ENCODE data around the gene OR4D5. TPM values are rescaled to one million over a fixed set of nuclear protein-coding genes. Genes with fewer than 3 reads are reported as not detected.

The OR4D5 gene
- total RNA-seq, 1 experiment from 2014 or later, result not detected

DNA sequence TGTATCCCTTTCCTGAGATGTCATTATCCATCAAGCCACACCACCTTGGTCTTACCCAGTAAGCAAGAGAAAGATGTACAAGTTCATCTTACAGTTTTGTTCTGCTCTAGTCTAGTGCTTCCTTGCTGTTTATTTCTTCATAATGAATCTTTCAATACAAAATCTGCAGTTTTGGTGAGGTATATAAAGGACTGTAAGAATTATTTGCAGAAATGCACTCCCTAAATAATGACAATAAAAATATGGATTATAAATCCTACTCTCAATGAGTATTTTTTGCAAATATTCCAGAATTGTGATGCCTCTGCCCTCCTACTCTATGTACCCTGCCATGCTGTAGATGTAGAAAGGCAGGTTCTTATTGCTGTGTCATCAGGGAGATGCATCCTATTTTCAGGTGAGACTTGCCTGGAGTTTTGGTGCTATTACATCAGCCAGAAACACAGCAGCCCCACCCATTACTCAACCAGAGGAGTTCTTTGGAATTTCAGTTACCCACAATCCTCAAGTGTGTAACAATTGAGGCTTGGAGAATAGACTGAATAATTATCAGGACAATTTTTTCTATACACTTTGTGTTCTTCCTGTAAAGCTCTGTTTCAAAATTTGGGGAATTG lies 38.4 kb downstream of the OR4D5 start, which contains the start of gene OR10S1:
TSS of gene OR10S1 (minus strand) at position 51 of the 617 bp plus-strand sequence. CDS start 117 bp downstream, outside the sequence.
- H3K27ac ChIP-seq, result no peak within 1 kb of the TSS
- no peaks in the 10 kb centered on the region for H3K4me1 ChIP-seq (replicated peaks; ENCODE audit: insufficient read depth)
- BruUV-seq (replicated peaks), result no TSS peak
- no peaks in the 10 kb centered on the region for H3K27me3 ChIP-seq (ENCODE audit: insufficient read depth, low read depth)
- H3K36me3 ChIP-seq (ENCODE audit: low read depth), result no peaks in the 10 kb centered on the region
- H3K9me3 ChIP-seq (ENCODE audit: insufficient read depth, low read depth), result no peaks in the 10 kb centered on the region
- no peaks in the 10 kb centered on the region for H3F3A ChIP-seq (ENCODE audit: insufficient read depth, low read depth)
- no peak within 1 kb of the TSS for H3K4me3 ChIP-seq
- intact Hi-C loops (cut with micrococcal nuclease; ENCODE audit: unreplicated experiment), result no loop called here
- no peak within 1 kb of the TSS for H3K4me2 ChIP-seq
- H2AFZ ChIP-seq, result no peak within 1 kb of the TSS
- no peak for DNase-seq
- POLR2A ChIA-PET (ENCODE audit: unreplicated experiment), result no interaction called here
- H3K79me2 ChIP-seq (ENCODE audit: low read depth), result no peaks in the 10 kb centered on the region
- no peaks in the 10 kb centered on the region; the same call in 1 of the 2 replicates for H3K9me2 ChIP-seq (ENCODE audit: insufficient read depth)
- no peaks in the 10 kb centered on the region for H4K20me1 ChIP-seq (ENCODE audit: insufficient read depth)
- CTCF ChIA-PET, result no interaction called here
- TF ChIP-seq EZH2 (IDR thresholded peaks at IDR 0.05; ENCODE audit: low read depth), result no peak
- TF ChIP-seq, protein P1, sequence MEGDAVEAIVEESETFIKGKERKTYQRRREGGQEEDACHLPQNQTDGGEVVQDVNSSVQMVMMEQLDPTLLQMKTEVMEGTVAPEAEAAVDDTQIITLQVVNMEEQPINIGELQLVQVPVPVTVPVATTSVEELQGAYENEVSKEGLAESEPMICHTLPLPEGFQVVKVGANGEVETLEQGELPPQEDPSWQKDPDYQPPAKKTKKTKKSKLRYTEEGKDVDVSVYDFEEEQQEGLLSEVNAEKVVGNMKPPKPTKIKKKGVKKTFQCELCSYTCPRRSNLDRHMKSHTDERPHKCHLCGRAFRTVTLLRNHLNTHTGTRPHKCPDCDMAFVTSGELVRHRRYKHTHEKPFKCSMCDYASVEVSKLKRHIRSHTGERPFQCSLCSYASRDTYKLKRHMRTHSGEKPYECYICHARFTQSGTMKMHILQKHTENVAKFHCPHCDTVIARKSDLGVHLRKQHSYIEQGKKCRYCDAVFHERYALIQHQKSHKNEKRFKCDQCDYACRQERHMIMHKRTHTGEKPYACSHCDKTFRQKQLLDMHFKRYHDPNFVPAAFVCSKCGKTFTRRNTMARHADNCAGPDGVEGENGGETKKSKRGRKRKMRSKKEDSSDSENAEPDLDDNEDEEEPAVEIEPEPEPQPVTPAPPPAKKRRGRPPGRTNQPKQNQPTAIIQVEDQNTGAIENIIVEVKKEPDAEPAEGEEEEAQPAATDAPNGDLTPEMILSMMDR (conservative IDR thresholded peaks at IDR 0.05), result no peak

DNA sequence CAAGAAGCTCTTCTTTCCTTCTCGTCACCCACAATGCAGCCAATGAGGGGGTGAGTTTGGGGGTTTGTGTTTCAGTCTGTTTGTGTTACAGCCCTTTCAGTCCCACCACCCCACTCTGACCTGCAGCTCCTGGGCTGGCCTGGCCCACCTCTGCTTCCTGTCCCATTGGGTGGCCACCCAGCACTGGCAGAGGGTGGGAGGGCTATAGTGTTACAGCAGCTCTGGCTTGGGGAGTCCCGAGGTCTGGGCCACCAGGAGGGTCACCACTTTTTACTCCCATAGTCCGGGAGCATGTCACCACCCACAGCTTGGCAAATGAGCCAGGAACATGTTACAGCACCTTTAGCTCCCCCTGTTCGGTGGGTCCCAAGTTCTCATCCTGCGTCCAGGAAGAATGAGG lies 39.9 kb downstream of the OR4D5 start:
- H3K27me3 ChIP-seq (ENCODE audit: insufficient read depth, low read depth), result no peaks in the 10 kb centered on the region
- no peak overlapping the region for H3K4me2 ChIP-seq
- H3K9me2 ChIP-seq (ENCODE audit: insufficient read depth), result no peaks in the 10 kb centered on the region; the same call in 1 of the 2 replicates
- DNase-seq, result no peak
- H3K79me2 ChIP-seq (ENCODE audit: low read depth), result no peaks in the 10 kb centered on the region
- no peaks in the 10 kb centered on the region for H3K36me3 ChIP-seq (ENCODE audit: low read depth)
- no peak overlapping the region for H2AFZ ChIP-seq
- intact Hi-C loops (cut with micrococcal nuclease; ENCODE audit: unreplicated experiment), result no loop called here
- no peaks in the 10 kb centered on the region for H3K4me1 ChIP-seq (replicated peaks; ENCODE audit: insufficient read depth)
- H4K20me1 ChIP-seq (ENCODE audit: insufficient read depth), result no peaks in the 10 kb centered on the region
- no peaks in the 10 kb centered on the region for H3K9me3 ChIP-seq (ENCODE audit: insufficient read depth, low read depth)
- POLR2A ChIA-PET (ENCODE audit: unreplicated experiment), result no interaction called here
- TF ChIP-seq, protein P1 (conservative IDR thresholded peaks at IDR 0.05), result no peak
- TF ChIP-seq EZH2 (IDR thresholded peaks at IDR 0.05; ENCODE audit: low read depth), result no peak
- CTCF ChIA-PET, result no interaction called here
- no peaks in the 10 kb centered on the region for H3F3A ChIP-seq (ENCODE audit: insufficient read depth, low read depth)
- H3K4me3 ChIP-seq, result no peak overlapping the region
- no TSS peak for BruUV-seq (replicated peaks)
- H3K27ac ChIP-seq, result no peak overlapping the region

Other genes with a start within 250 kb of the OR4D5 start
- gene ZNF202, start 198.0 kb upstream of the OR4D5 start, total RNA-seq (2021), result 7.0 and 7.4 TPM in 2 replicates
- gene OR6X1, start 185.1 kb upstream of the OR4D5 start, total RNA-seq (2021), result not detected in 2 replicates
- not detected in 2 replicates for gene OR6M1, start 133.3 kb upstream of the OR4D5 start, total RNA-seq (2021)
- gene TMEM225, start 53.9 kb upstream of the OR4D5 start, total RNA-seq (2021), result not detected in 2 replicates
- not detected in 2 replicates for gene OR8D4, start 37.5 kb upstream of the OR4D5 start, total RNA-seq (2021)
- not detected in 2 replicates for gene OR6T1, start 4.2 kb downstream of the OR4D5 start, total RNA-seq (2021)
- gene OR10S1, start 38.2 kb downstream of the OR4D5 start, total RNA-seq (2021), result not detected in 2 replicates
- gene OR10G6, start 55.5 kb downstream of the OR4D5 start, total RNA-seq (2021), result not detected in 2 replicates
- not detected in 2 replicates for gene OR10G4, start 73.4 kb downstream of the OR4D5 start, total RNA-seq (2021)
- gene OR10G9, start 83.4 kb downstream of the OR4D5 start, total RNA-seq (2021), result not detected in 2 replicates
- gene OR10G8, start 87.2 kb downstream of the OR4D5 start, total RNA-seq (2021), result not detected in 2 replicates
- gene OR10G7, start 101.7 kb downstream of the OR4D5 start, total RNA-seq (2021), result not detected in 2 replicates
- gene VWA5A, start 175.8 kb downstream of the OR4D5 start, total RNA-seq (2021), result 1.9 and 2.7 TPM in 2 replicates
- gene OR10D3, start 243.7 kb downstream of the OR4D5 start, total RNA-seq (2021), result not detected in 2 replicates